ENCODE data around the gene NEIL3. TPM values are rescaled to one million over a fixed set of nuclear protein-coding genes. Genes with fewer than 3 reads are reported as not detected.

NEIL3 gene
- total RNA-seq, 1 experiment from 2014 or later = 10.6 TPM

DNA sequence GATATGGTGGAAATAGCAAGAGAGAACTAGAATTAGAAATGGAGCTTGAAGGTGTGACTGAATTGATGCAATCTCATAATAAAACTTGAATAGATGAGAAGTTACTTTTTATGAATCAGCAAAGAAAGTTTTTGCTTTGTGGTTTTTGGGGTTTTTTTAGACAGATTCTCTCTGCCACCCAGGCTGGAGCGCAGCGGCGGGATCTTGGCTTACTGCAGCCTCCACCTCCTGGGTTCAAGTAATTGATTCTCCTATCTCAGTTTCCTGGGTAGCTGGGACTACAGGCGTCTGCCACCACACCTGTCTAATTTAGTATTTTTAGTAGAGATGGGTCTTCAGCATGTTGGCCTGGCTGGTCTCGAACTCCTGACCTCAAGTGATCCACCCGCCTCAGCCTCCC is 23.7 kb upstream of the NEIL3 start:
- CTCF ChIA-PET = no interaction called here
- intact Hi-C loops (cut with micrococcal nuclease; ENCODE audit: unreplicated experiment) = no loop called here
- no peaks in the 10 kb centered on the region for H3K4me1 Mint-ChIP-seq (ENCODE audit: low read depth, unreplicated experiment)
- H3K4me3 Mint-ChIP-seq (ENCODE audit: low read depth, unreplicated experiment) = no peak overlapping the region
- no peaks in the 10 kb centered on the region for H3K36me3 Mint-ChIP-seq (ENCODE audit: insufficient read depth, unreplicated experiment)
- H3K27ac Mint-ChIP-seq (ENCODE audit: unreplicated experiment) = no peak overlapping the region
- H3K27me3 Mint-ChIP-seq (ENCODE audit: unreplicated experiment) = no peaks in the 10 kb centered on the region
- BruUV-seq (replicated peaks) = no TSS peak
- no peak for TF ChIP-seq CTCF (IDR thresholded peaks at IDR 0.05; ENCODE audit: unreplicated experiment)
- H3K9me3 Mint-ChIP-seq (ENCODE audit: low read depth, unreplicated experiment) = no peaks in the 10 kb centered on the region
- no peak for DNase-seq

GRCh38 chr4:177287255-177287654 is 22.4 kb upstream of the NEIL3 start:
- no peak overlapping the region for H3K4me3 Mint-ChIP-seq (ENCODE audit: low read depth, unreplicated experiment)
- intact Hi-C loops (cut with micrococcal nuclease; ENCODE audit: unreplicated experiment) = no loop called here
- no peak overlapping the region for H3K27ac Mint-ChIP-seq (ENCODE audit: unreplicated experiment)
- CTCF ChIA-PET = no interaction called here
- no peaks in the 10 kb centered on the region for H3K36me3 Mint-ChIP-seq (ENCODE audit: insufficient read depth, unreplicated experiment)
- H3K9me3 Mint-ChIP-seq (ENCODE audit: low read depth, unreplicated experiment) = no peaks in the 10 kb centered on the region
- no TSS peak for BruUV-seq (replicated peaks)
- H3K27me3 Mint-ChIP-seq (ENCODE audit: unreplicated experiment) = no peaks in the 10 kb centered on the region
- H3K4me1 Mint-ChIP-seq (ENCODE audit: low read depth, unreplicated experiment) = no peaks in the 10 kb centered on the region
- DNase-seq = no peak
- TF ChIP-seq CTCF (IDR thresholded peaks at IDR 0.05; ENCODE audit: unreplicated experiment) = no peak

DNA sequence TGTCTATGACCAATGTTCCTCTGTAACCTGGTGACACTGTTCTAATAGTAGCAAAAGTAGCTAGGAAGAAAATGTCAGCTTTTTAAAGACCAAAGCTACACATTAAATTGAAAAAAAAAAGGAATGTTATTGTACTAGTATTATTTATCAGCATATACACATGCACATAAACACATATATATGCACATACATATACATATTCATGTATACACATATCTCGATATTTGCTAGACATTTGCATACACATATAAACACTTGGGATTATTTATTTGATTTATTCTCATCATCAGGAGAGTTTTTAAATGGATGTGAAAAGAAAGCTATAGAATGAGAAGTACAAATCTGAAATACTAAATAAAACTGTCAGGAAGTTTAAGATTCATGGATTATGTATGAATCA is 21.3 kb upstream of the NEIL3 start:
- Mint-ChIP-seq H3K27me3 (ENCODE audit: unreplicated experiment) (no peaks in the 10 kb centered on the region), H3K4me3 (ENCODE audit: low read depth, unreplicated experiment) (no peak overlapping the region), H3K4me1 (ENCODE audit: low read depth, unreplicated experiment) (no peaks in the 10 kb centered on the region), H3K27ac (ENCODE audit: unreplicated experiment) (no peak overlapping the region), H3K36me3 (ENCODE audit: insufficient read depth, unreplicated experiment) (no peaks in the 10 kb centered on the region), H3K9me3 (ENCODE audit: low read depth, unreplicated experiment) (no peaks in the 10 kb centered on the region)
- TF ChIP-seq CTCF (IDR thresholded peaks at IDR 0.05; ENCODE audit: unreplicated experiment) = no peak
- CTCF ChIA-PET = no interaction called here
- no TSS peak for BruUV-seq (replicated peaks)
- intact Hi-C loops (cut with micrococcal nuclease; ENCODE audit: unreplicated experiment) = no loop called here
- DNase-seq = no peak

- no peak overlapping the region for H3K4me3 Mint-ChIP-seq (ENCODE audit: low read depth, unreplicated experiment)
- no peaks in the 10 kb centered on the region for H3K4me1 Mint-ChIP-seq (ENCODE audit: low read depth, unreplicated experiment)
- TF ChIP-seq CTCF (IDR thresholded peaks at IDR 0.05; ENCODE audit: unreplicated experiment) = no peak
- no peaks in the 10 kb centered on the region for H3K27me3 Mint-ChIP-seq (ENCODE audit: unreplicated experiment)
- BruUV-seq (replicated peaks) = no TSS peak
- H3K36me3 Mint-ChIP-seq (ENCODE audit: insufficient read depth, unreplicated experiment) = no peaks in the 10 kb centered on the region
- H3K27ac Mint-ChIP-seq (ENCODE audit: unreplicated experiment) = no peak overlapping the region
- H3K9me3 Mint-ChIP-seq (ENCODE audit: low read depth, unreplicated experiment) = no peaks in the 10 kb centered on the region
- CTCF ChIA-PET = interaction anchor here (1.7 kb wide), 1 partner anchor 19 kb away, joined by 3 read pairs; the partner anchor contains the start of gene NEIL3
- no peak for DNase-seq
- intact Hi-C loops (cut with micrococcal nuclease; ENCODE audit: unreplicated experiment) = no loop called here
These were observed 18.9 kb upstream of the NEIL3 start for GRCh38 chr4:177290780-177291179.

GRCh38 chr4:177292171-177292570 is 17.5 kb upstream of the NEIL3 start:
- CTCF ChIA-PET = no interaction called here
- intact Hi-C loops (cut with micrococcal nuclease; ENCODE audit: unreplicated experiment) = no loop called here
- no TSS peak for BruUV-seq (replicated peaks)
- Mint-ChIP-seq H3K9me3 (ENCODE audit: low read depth, unreplicated experiment) (no peaks in the 10 kb centered on the region), H3K4me3 (ENCODE audit: low read depth, unreplicated experiment) (no peak overlapping the region), H3K27me3 (ENCODE audit: unreplicated experiment) (no peaks in the 10 kb centered on the region), H3K27ac (ENCODE audit: unreplicated experiment) (no peak overlapping the region), H3K4me1 (ENCODE audit: low read depth, unreplicated experiment) (no peaks in the 10 kb centered on the region), H3K36me3 (ENCODE audit: insufficient read depth, unreplicated experiment) (no peaks in the 10 kb centered on the region)
- DNase-seq = no peak
- TF ChIP-seq CTCF (IDR thresholded peaks at IDR 0.05; ENCODE audit: unreplicated experiment) = no peak

Measured in Calu3 (cell line).